IMR-90 (cell line): Measurements from ENCODE around the gene MYO3B.

ENCODE experiments used
- FOS ChIP-seq: fragments of 150-350 bp; IDR thresholded peaks from 2 replicates; pipeline ENCODE4 v1.6.1; 2016; ENCODE audit warnings: low read depth, low read length
- MAFK ChIP-seq: IDR thresholded peaks from 2 replicates; pipeline ENCODE4 v1.6.1; 2012; ENCODE audit warnings: low read depth, low read length, improper control_type of control experiment
- MXI1 ChIP-seq: IDR thresholded peaks from 2 replicates; pipeline ENCODE4 v1.6.1; 2012; ENCODE audit warnings: low read depth, mild to moderate bottlenecking, low read length, moderate library complexity, borderline replicate concordance
- NFE2L2 ChIP-seq: fragments of 150-350 bp; IDR thresholded peaks from 2 replicates; pipeline ENCODE4 v1.6.1; 2016; ENCODE audit warnings: low read depth, mild to moderate bottlenecking, low read length
- POLR2A ChIP-seq: IDR thresholded peaks from 2 replicates; pipeline ENCODE4 v1.6.1; 2012; ENCODE audit warnings: mild to moderate bottlenecking, low read depth, low read length
- RAD21 ChIP-seq: IDR thresholded peaks from 2 replicates; pipeline ENCODE4 v1.6.1; 2012; ENCODE audit warnings: low read length, improper control_type of control experiment
- RFX5 ChIP-seq: IDR thresholded peaks from 2 replicates; pipeline ENCODE4 v1.8.0; 2012; ENCODE audit warnings: low read depth, mild to moderate bottlenecking, low read length, moderate library complexity
- SMC3 ChIP-seq: fragments of 150-350 bp; IDR thresholded peaks from 2 replicates; pipeline ENCODE4 v1.6.1; 2016; ENCODE audit warnings: low read depth, mild to moderate bottlenecking, antibody characterized with exemption, low read length, moderate library complexity
- TF ChIP-seq, protein P1 (sequence below): conservative IDR thresholded peaks from 2 replicates; pipeline ENCODE4 v1.5.1; 2012; ENCODE audit warnings: mild to moderate bottlenecking, low read depth, low read length, improper control_type of control experiment
- TF ChIP-seq, protein P2 (sequence below): fragments of 150-350 bp; IDR thresholded peaks from 2 replicates; pipeline ENCODE4 v1.6.1; 2017; ENCODE audit warnings: mild to moderate bottlenecking, antibody characterized with exemption, low read length, low read depth
- TF ChIP-seq, protein P3 (sequence below): fragments of 150-350 bp; IDR thresholded peaks from 2 replicates; pipeline ENCODE4 v1.6.1; 2016; ENCODE audit warnings: low read depth, mild to moderate bottlenecking, low read length, moderate library complexity, borderline replicate concordance

DNA sequence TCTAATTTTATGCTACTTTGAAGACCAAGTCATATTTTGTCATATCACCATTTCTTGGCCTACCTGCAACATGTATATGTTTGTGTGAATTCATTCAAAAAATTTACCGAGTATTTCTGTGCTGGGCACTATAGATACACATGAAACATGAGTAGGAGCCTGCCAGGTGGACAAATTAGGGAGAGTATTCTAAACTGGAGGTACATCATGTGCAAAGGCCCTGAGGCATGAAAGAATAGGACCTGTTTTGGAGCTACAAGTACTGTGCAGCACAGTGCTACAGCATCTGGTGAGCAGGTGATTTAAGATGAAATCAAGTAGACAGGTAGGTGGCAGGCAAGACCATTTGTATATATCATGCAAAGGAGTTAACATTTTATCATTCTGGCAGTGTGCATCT, 152.9 kb downstream of the MYO3B start:
- TF ChIP-seq, protein P1, sequence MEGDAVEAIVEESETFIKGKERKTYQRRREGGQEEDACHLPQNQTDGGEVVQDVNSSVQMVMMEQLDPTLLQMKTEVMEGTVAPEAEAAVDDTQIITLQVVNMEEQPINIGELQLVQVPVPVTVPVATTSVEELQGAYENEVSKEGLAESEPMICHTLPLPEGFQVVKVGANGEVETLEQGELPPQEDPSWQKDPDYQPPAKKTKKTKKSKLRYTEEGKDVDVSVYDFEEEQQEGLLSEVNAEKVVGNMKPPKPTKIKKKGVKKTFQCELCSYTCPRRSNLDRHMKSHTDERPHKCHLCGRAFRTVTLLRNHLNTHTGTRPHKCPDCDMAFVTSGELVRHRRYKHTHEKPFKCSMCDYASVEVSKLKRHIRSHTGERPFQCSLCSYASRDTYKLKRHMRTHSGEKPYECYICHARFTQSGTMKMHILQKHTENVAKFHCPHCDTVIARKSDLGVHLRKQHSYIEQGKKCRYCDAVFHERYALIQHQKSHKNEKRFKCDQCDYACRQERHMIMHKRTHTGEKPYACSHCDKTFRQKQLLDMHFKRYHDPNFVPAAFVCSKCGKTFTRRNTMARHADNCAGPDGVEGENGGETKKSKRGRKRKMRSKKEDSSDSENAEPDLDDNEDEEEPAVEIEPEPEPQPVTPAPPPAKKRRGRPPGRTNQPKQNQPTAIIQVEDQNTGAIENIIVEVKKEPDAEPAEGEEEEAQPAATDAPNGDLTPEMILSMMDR, result no peak
- TF ChIP-seq RFX5, result no peak
- TF ChIP-seq POLR2A, result no peak
- TF ChIP-seq, protein P2, sequence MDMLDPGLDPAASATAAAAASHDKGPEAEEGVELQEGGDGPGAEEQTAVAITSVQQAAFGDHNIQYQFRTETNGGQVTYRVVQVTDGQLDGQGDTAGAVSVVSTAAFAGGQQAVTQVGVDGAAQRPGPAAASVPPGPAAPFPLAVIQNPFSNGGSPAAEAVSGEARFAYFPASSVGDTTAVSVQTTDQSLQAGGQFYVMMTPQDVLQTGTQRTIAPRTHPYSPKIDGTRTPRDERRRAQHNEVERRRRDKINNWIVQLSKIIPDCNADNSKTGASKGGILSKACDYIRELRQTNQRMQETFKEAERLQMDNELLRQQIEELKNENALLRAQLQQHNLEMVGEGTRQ, result no peak
- TF ChIP-seq RAD21, result no peak
- TF ChIP-seq, protein P3, sequence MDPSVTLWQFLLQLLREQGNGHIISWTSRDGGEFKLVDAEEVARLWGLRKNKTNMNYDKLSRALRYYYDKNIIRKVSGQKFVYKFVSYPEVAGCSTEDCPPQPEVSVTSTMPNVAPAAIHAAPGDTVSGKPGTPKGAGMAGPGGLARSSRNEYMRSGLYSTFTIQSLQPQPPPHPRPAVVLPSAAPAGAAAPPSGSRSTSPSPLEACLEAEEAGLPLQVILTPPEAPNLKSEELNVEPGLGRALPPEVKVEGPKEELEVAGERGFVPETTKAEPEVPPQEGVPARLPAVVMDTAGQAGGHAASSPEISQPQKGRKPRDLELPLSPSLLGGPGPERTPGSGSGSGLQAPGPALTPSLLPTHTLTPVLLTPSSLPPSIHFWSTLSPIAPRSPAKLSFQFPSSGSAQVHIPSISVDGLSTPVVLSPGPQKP, result no peak
- no peak for TF ChIP-seq MAFK
- no peak for TF ChIP-seq MXI1
- TF ChIP-seq SMC3, result no peak
- no peak for TF ChIP-seq NFE2L2
- TF ChIP-seq FOS, result no peak
